HL-60 (cell line): Measurements from ENCODE around the gene MAK.

Experiments
- DNase-seq, 2 experiments: peaks; one replicate each; pipeline ENCODE4 v3.0.0-alpha.2; 2010 to 2020; ENCODE audit warnings: low read depth in 1 of 2, low spot score in 1 of 2
- H3K27ac ChIP-seq: fragments of 250-450 bp; sonication (Bioruptor Pico); replicated peaks from 2 replicates; pipeline ENCODE4 v1.5.1; 2020; ENCODE audit warnings: mild to moderate bottlenecking, moderate library complexity
- H3K27me3 ChIP-seq: fragments of 250-450 bp; sonication (Bioruptor Pico); 2 replicates; pipeline ENCODE4 v1.5.1; 2021; ENCODE audit warnings: mild to moderate bottlenecking, moderate library complexity; ENCODE audit not compliant: insufficient read depth, poor library complexity, severe bottlenecking
- H3K4me3 ChIP-seq: replicated peaks from 2 replicates; pipeline ENCODE4 v1.5.1; 2011; ENCODE audit warnings: mild to moderate bottlenecking, control low read depth, low read length; ENCODE audit not compliant: insufficient read depth
- CTCF ChIP-seq: IDR thresholded peaks from one replicate; pipeline ENCODE4 v1.5.1; 2011; ENCODE audit warnings: low read length, control low read depth, inconsistent platforms; ENCODE audit not compliant: insufficient read depth
- GABPA ChIP-seq: IDR thresholded peaks from 2 replicates; pipeline ENCODE4 v1.6.1; 2012; ENCODE audit warnings: low read depth
- POLR2AphosphoS5 ChIP-seq: IDR thresholded peaks from 2 replicates; pipeline ENCODE4 v1.6.1; 2012; ENCODE audit warnings: low read depth
- REST ChIP-seq: IDR thresholded peaks from 2 replicates; pipeline ENCODE4 v1.6.1; 2012; ENCODE audit warnings: low read depth; ENCODE audit not compliant: insufficient replicate concordance
- SPI1 ChIP-seq: IDR thresholded peaks from 2 replicates; pipeline ENCODE4 v1.6.1; 2012; ENCODE audit warnings: low read depth, mild to moderate bottlenecking, borderline replicate concordance

Gene MAK

DNA sequence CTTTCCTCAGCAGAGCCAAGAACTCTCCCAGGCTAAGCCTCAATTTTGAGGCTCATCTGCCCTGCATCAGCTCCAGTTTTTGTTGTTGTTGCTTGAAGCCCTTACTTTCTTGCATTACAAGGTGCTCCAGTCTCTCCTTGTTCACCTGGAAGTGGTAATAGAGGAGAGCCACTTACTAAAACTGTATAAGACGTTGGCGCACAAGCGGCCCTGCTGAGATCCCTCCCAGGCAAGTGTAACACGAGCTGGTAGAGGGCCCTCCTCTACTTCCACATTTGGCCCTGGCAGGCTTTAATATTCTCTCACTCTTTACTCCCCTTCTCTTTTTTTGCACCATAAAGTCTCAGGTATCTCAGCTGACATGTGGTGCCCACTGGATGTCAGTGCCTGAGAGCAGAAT is 24.0 kb upstream of the MAK start:
- DNase-seq = no peak
- H3K27ac ChIP-seq = no peak overlapping the region
- H3K4me3 ChIP-seq = no peak overlapping the region
- no peak for TF ChIP-seq CTCF
- TF ChIP-seq REST = no peak
- no peaks in the 10 kb centered on the region for H3K27me3 ChIP-seq

- no peaks in the 10 kb centered on the region for H3K27me3 ChIP-seq
- no peak for DNase-seq
- H3K27ac ChIP-seq = no peak overlapping the region
- H3K4me3 ChIP-seq = no peak overlapping the region
- TF ChIP-seq CTCF = no peak
- TF ChIP-seq REST = no peak
- TF ChIP-seq SPI1 = no peak
- no peak for TF ChIP-seq POLR2AphosphoS5
- TF ChIP-seq GABPA = no peak
Measured at GRCh38 chr6:10861086-10861485, 22.7 kb upstream of the MAK start.

DNA sequence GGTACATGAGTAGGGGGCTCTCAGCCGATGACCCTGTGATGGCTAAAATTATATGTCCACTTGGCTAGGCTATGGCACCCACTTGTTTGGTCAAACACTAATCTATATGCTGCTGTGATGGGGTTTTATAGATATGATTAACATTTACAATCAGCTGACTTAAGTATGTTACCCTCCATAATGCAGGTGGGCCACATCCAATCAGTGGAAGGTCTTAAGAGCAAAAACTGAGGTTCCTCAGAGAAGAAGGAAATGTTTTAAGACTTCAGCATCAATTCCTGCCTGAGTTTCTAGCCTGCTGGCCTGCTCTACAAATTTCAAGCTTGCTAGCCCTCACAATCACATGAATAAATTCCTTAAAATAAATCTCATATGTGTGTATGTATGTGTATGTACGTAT is 18.9 kb upstream of the MAK start:
- DNase-seq = no peak
- Histone ChIP-seq H3K27ac (no peak overlapping the region), H3K4me3 (no peak overlapping the region), H3K27me3 (no peaks in the 10 kb centered on the region)
- TF ChIP-seq GABPA (no peak), REST (no peak)

DNA sequence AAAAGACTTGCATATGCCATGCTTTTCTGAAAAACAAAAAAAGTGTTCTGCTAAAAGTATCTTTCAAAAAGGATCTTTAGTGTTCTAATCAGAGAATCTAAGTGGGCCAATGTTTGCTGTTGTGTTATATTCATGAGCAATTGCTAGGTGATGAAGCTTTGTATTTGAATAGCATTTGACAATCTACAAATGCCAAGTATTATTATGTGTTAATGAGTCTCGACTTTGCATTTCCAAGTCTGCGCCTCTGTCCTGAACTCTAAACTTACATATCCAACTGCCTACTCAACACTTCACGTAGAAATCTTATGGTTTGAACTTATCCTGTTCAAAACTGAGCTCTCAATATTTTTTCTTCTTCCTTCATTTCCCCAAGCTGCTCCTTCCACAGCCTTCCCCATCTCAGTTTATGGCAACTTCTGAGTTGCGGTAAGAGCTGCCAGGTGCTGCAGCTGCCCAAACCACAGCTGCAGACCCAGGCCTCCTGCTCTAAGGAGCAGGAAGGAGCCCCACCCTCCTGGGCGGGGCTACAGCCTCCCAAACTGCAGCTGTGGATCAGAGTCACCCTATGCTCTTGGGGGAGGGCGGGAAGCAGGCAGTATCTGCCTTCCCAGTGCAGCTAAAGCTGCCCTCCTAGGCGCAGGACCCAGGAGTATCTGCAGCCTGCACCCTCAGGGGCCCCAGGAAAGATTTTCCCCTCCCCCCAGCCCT is 16.7 kb upstream of the MAK start:
- no peak overlapping the region for H3K4me3 ChIP-seq

More for the DNA sequence above, 16.7 kb upstream of the MAK start:
- Histone ChIP-seq H3K27ac (peak overlapping the region; percentile 50; the same call in 1 of the 2 replicates), H3K27me3 (no peaks in the 10 kb centered on the region)
- TF ChIP-seq CTCF (no peak), GABPA (no peak), REST (no peak), POLR2AphosphoS5 (peak; percentile 89), SPI1 (peak; percentile 12; the same call in 1 of the 2 replicates)
- DNase-seq = peak; percentile 22 to 62
